ENCODE data around the gene TBC1D22A. TPM values are rescaled to one million over a fixed set of nuclear protein-coding genes. Genes with fewer than 3 reads are reported as not detected.

The TBC1D22A gene
- total RNA-seq, 4 donors from 2014 or later = 31.2 to 111 (median 41.8) TPM

DNA sequence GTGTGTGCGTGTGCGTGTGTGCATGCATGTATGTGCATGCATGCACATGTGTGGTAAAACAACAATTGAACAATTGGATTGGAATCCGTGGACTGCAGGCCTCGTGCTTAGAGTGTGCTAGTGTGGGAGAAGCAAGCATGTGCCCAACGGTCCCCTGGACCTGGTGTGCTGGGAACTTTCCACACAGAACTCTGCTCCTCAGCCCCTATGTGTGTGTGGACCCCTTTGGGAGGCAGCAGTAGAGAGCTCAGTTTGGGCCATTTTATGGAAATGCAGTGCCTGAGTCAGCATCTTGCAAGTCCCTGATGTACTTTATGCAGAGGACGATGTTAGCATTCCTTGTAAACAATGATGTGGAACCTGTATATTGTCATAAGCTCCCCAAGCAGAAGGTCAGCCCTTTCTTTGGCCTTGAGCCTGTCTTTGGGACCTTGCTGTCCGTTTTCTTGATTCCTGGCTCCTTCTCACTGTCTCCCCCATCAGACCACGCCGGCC is 167.3 kb downstream of the TBC1D22A start:
- WGBS, 2 donors (ENCODE audit: low coverage in 1 of 2) = 91 to 100% methylated on average over 2 to 9 of the region's 9 CpGs
- intact Hi-C loops (cut with DNase I; ENCODE audit: low total_unique reads) = no loop called here
- H3K36me3 ChIP-seq = no peaks in the 10 kb centered on the region
- H3K27ac ChIP-seq = no peak overlapping the region
- H3K9me3 ChIP-seq = no peaks in the 10 kb centered on the region
- no peak overlapping the region for H3K4me3 ChIP-seq
- no peak for TF ChIP-seq POLR2A (IDR thresholded peaks at IDR 0.05)
- TF ChIP-seq CTCF (IDR thresholded peaks at IDR 0.05) = no peak
- no peak for TF ChIP-seq POLR2AphosphoS5 (IDR thresholded peaks at IDR 0.05)
- no peak for TF ChIP-seq EP300 (IDR thresholded peaks at IDR 0.05; ENCODE audit: low read depth)
- no peak for DNase-seq
- H3K27me3 ChIP-seq = no peaks in the 10 kb centered on the region
- in situ Hi-C loops (cut with MboI; ENCODE audit: low pct_ligation_motif_present in 1 of 4, low pct_unique_long_range_greater_than_20kb in 1 of 4, low sequenced_read_pairs in 3 of 4) = no loop called here
- peaks cover 0 to 5% (median 4%) of the 10 kb centered on the region in 4 donors for H3K4me1 ChIP-seq

- 88 to 90% methylated on average over 2 to 5 of the region's 5 CpGs for WGBS, 2 donors (ENCODE audit: low coverage in 1 of 2)
- no peaks in the 10 kb centered on the region for H3K9me3 ChIP-seq
- peaks cover 0 to 21% (median 15%) of the 10 kb centered on the region in 4 donors for H3K4me1 ChIP-seq
- H3K4me3 ChIP-seq = no peak overlapping the region
- DNase-seq = no peak
- TF ChIP-seq POLR2AphosphoS5 (IDR thresholded peaks at IDR 0.05) (no peak), EP300 (IDR thresholded peaks at IDR 0.05; ENCODE audit: low read depth) (no peak), CTCF (IDR thresholded peaks at IDR 0.05) (no peak), POLR2A (IDR thresholded peaks at IDR 0.05) (no peak)
- no peaks in the 10 kb centered on the region for H3K36me3 ChIP-seq
- no peaks in the 10 kb centered on the region for H3K27me3 ChIP-seq
- intact Hi-C loops (cut with DNase I; ENCODE audit: low total_unique reads) (no loop called here), in situ Hi-C loops (cut with MboI; ENCODE audit: low pct_ligation_motif_present in 1 of 4, low pct_unique_long_range_greater_than_20kb in 1 of 4, low sequenced_read_pairs in 3 of 4) (no loop called here)
- H3K27ac ChIP-seq = no peak overlapping the region
Measured at GRCh38 chr22:46931414-46931813, 169.0 kb downstream of the TBC1D22A start.

DNA sequence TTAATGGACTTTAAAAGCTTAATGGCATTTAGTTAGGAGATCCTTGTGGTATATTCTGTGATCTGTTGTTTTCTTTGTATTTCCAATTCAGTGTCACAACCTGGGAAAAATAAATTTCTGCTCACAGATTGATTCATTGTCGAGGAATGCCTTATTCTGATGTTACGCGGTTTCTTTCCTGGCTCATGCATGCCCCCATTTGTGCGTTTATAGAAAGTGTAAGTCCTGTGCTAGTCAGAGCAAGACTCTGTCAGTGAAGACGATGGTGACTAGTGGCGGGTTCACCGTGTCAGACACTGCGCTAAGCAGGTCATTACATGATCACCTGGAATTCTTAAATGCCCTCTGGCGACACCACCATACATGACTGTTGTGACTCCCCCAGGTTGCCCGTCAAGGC is 169.4 kb downstream of the TBC1D22A start:
- WGBS, 2 donors (ENCODE audit: low coverage in 1 of 2) = 96 to 100% methylated on average over 4 to 10 of the region's 10 CpGs
- DNase-seq = no peak
- intact Hi-C loops (cut with DNase I; ENCODE audit: low total_unique reads) = no loop called here
- Histone ChIP-seq H3K36me3 (no peaks in the 10 kb centered on the region), H3K27me3 (no peaks in the 10 kb centered on the region), H3K9me3 (no peaks in the 10 kb centered on the region), H3K4me3 (no peak overlapping the region), H3K4me1 (peaks cover 0 to 23% (median 16%) of the 10 kb centered on the region in 4 donors), H3K27ac (no peak overlapping the region)
- in situ Hi-C loops (cut with MboI; ENCODE audit: low pct_ligation_motif_present in 1 of 4, low pct_unique_long_range_greater_than_20kb in 1 of 4, low sequenced_read_pairs in 3 of 4) = no loop called here
- no peak for TF ChIP-seq EP300 (IDR thresholded peaks at IDR 0.05; ENCODE audit: low read depth)
- TF ChIP-seq POLR2AphosphoS5 (IDR thresholded peaks at IDR 0.05) = no peak
- no peak for TF ChIP-seq CTCF (IDR thresholded peaks at IDR 0.05)
- TF ChIP-seq POLR2A (IDR thresholded peaks at IDR 0.05) = no peak

- Histone ChIP-seq H3K9me3 (no peaks in the 10 kb centered on the region), H3K4me3 (no peak overlapping the region), H3K27me3 (no peaks in the 10 kb centered on the region), H3K4me1 (peaks cover 0 to 27% (median 16%) of the 10 kb centered on the region in 4 donors), H3K27ac (no peak overlapping the region), H3K36me3 (no peaks in the 10 kb centered on the region)
- WGBS, 2 donors (ENCODE audit: low coverage in 1 of 2) = 83 to 87% methylated on average over 3 to 11 of the region's 11 CpGs
- intact Hi-C loops (cut with DNase I; ENCODE audit: low total_unique reads) = no loop called here
- TF ChIP-seq POLR2A (IDR thresholded peaks at IDR 0.05) = no peak
- TF ChIP-seq EP300 (IDR thresholded peaks at IDR 0.05; ENCODE audit: low read depth) = no peak
- TF ChIP-seq CTCF (IDR thresholded peaks at IDR 0.05) = no peak
- no peak for TF ChIP-seq POLR2AphosphoS5 (IDR thresholded peaks at IDR 0.05)
- no peak for DNase-seq
- in situ Hi-C loops (cut with MboI; ENCODE audit: low pct_ligation_motif_present in 1 of 4, low pct_unique_long_range_greater_than_20kb in 1 of 4, low sequenced_read_pairs in 3 of 4) = no loop called here
Measured at GRCh38 chr22:46933040-46933930, 170.8 kb downstream of the TBC1D22A start.

Data from transverse colon (tissue), 4 donors.